UCSD-AML1 (cell line): ENCODE results near the gene TXLNB.
"Not testable (repeated sequence)": the region's sequence is repeated elsewhere in the genome, so short reads cannot be mapped to it uniquely, and the experiment has no call there.

ENCODE experiments used
- DNase-seq: peaks from one replicate; lab custom pipeline; 2025; ENCODE audit not compliant: unreplicated experiment; lab: John Stamatoyannopoulos, UW

The TXLNB gene

DNA sequence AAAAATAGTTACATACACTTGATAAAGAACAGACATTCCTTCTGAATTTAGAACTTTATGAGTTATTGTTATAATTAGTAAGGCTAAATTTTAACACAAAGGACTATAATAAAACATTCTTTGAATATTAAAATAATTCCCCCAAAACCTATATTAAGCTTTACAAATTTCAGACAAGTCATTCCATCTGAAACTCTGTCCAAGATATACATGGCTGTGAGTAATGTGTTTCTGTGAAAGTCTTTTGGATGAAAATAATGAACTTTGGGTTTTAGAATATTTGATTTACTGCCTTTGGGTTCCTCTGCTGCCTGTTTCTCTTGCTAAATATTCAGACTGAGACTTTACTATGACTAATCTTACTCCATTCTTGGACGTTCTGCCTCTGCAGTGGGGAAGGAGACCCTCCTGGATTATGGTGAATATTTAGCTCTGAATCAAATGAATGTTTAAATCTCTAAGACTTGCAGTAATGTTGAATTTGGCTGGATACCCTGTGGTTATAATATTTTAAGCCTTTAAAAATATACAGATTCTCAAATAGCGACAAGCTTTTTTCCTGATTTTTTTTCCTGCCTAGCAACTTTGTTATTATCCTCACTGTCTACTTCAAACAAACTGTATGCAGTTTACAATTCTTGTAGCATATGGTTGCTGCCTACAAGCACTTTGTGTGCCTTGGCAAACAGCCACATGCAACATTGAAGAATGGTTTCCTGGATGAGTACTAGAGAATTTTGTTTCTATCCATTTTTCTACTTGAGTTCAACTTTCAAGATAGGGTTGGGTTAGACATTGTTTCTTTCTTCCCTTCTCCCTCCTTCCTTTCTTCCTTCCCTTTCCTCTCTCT lies 51.4 kb downstream of the TXLNB start:
- DNase-seq = no peak

- no peak for DNase-seq
Measured at GRCh38 chr6:139239064-139239463, 52.7 kb downstream of the TXLNB start.

- no peak for DNase-seq
Measured at GRCh38 chr6:139236105-139236504, 55.7 kb downstream of the TXLNB start.

DNA sequence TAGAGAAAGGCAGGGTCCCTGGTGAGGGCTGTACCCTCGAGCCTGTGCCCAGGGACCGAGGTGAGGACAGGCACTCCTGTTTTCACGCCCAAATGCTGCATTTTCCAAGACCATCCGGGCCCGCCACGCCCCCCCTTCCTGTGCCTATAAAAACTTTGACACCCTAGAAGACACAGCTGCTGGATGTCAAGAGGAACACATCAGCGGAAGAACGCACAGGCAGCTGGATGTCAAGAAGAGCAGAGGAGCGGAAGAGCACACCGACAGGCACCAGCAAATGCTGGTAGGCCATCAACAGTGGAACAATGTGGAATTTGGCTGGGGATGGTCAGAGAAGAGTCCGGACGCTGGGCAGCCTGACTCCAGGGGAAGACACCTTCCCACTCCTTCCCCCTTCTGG lies 56.1 kb downstream of the TXLNB start:
- DNase-seq = no peak

DNA sequence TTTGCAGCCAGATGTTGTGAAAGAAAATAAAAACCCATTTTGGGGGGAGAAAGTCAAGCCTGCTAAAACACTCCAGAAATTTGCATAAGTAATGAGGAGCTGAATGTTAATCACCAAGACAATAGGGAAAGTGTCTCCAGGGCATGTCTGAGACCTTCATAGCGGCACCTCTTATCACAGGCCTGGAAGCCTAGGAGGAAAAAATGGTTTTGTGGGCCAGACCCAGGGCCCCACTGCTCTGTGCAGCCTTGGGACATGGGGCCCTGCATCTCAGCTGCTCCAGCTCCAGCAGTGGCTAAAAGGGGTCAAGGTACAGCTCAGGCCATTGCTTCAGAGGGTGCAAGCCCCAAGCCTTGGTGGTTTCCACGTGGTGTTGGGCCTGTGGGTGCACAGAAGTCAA lies 57.6 kb downstream of the TXLNB start:
- not testable (repeated sequence) for DNase-seq

DNA sequence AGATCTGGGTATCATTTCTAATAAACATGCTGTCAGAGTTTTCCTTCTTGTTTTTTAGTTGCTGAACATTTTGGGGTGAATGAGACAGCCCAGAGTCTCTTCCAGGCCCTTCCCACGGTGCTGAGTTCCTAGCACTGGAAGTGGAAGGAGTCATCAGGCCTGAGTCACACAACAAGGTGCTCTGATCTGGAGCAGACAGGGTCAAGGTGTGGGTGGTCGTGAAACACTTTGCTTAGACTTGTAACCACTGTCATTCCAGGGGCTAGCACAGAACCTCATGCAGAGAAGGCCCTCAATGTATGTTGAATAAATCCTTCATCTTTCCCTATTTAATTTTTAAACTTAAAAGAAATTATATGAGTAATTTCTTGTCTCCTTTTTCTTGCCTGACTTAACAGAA lies 60.6 kb downstream of the TXLNB start:
- no peak for DNase-seq

DNA sequence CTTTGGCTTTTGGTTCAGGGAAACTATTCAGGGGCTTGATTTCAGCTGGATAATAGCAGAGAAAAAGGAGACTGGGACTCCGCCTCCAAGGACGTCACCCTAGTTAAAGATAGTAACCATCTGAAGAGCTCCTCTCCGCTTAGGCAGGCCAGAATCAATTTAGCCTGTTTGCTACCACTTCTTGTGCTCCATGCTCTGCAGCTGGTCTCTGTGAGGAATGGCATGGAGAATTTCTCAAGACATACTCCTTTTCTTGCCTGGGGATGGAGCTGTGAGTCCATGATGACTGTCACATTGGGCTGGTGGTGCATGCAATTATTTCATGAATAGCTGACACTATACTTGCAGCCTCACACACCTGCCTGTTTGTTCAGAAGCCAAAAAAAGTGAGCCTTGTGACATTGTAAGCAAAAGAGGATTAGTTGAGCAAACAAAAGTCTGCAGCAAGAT lies 61.4 kb downstream of the TXLNB start:
- DNase-seq = no peak

- not testable (repeated sequence) for DNase-seq
Measured at GRCh38 chr6:139228387-139228786, 63.4 kb downstream of the TXLNB start.

DNA sequence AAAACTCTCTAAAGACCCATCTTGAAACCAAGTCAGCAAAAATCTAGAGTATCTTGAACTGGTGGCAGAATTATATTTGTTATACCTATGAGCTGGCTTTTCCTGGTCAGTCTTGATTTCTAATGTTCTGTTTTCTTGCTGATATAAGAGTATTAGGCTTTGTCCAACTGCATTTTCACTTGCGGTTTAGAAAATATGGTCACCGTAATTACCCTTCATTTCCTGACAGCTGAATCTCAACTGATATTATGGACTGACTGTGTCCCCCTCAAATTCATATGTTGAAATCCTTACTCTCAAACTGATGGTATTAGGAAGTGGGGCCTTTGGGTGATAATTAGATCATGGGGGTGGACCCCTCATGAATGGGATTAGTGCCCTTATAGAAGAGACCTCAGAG lies 72.1 kb downstream of the TXLNB start:
- DNase-seq = no peak

- peak; percentile 82 for DNase-seq
Measured at GRCh38 chr6:139219271-139219729, 72.5 kb downstream of the TXLNB start.

GRCh38 chr6:139212460-139212859 lies 79.3 kb downstream of the TXLNB start:
- not testable (repeated sequence) for DNase-seq

GRCh38 chr6:139210766-139211165 lies 81.0 kb downstream of the TXLNB start:
- not testable (repeated sequence) for DNase-seq

DNA sequence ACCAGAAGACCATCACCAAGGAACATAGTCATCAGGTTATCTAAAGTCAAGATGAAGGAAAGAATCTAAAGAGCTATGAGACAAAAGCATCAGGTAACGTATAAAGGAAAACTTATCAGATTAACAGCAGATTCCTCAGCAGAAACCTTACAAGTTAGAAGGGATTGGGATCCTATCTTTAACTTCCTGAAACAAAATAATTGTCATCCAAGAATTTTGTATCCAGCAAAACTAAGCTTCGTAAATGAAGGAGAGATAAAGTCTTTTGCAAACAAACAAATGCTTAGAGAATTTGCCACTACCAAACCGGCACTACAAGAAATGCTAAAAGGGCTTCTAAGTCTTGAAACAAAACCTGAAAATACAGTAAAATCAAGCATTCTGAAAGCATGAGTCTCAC lies 86.0 kb downstream of the TXLNB start:
- no peak for DNase-seq

- no peak for DNase-seq
Measured at GRCh38 chr6:139204978-139205377, 86.8 kb downstream of the TXLNB start.

GRCh38 chr6:139201378-139201777 lies 90.4 kb downstream of the TXLNB start:
- DNase-seq = no peak

GRCh38 chr6:139198529-139199288 lies 93.1 kb downstream of the TXLNB start:
- DNase-seq = no peak

DNA sequence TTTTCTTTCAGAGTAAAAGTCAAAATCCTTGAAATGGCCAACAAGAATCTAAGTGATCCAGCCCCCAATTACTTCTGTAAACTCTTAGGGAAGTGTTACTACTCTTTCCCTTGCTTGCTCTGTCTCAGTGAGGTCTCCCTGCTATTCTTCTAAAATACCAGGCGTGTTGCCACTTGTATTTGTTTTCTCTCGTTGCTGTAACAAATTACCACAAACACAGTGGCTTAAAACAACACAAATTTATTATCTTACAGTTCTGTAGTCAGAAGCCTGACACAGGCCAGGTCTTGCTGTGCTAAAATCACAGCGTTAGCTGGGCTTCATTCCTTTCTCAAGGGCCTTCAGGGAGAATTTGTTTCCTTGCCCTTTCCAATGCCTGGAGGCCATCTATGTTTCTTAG lies 97.1 kb downstream of the TXLNB start:
- no peak for DNase-seq
